Loucy (cell line): Measurements from ENCODE around the gene DUSP16.

Experiments used
- H2AFZ ChIP-seq: fragments of 200-600 bp; sonication (generic); 2 replicates; pipeline ENCODE4 v1.6.0; 2016; ENCODE audit warnings: antibody characterized with exemption, mild to moderate bottlenecking, low read length, moderate library complexity
- H3F3A ChIP-seq: fragments of 200-600 bp; 2 replicates; pipeline ENCODE4 v1.6.0; 2016; ENCODE audit warnings: antibody characterized with exemption, low read depth, mild to moderate bottlenecking
- H3K27me3 ChIP-seq: fragments of 200-600 bp; sonication (generic); 2 replicates; pipeline ENCODE4 v1.6.1; 2014; ENCODE audit warnings: low read length, mild to moderate bottlenecking; ENCODE audit not compliant: insufficient read depth, poor library complexity, severe bottlenecking
- H3K36me3 ChIP-seq: fragments of 200-600 bp; sonication (generic); 2 replicates; pipeline ENCODE4 v1.6.1; 2016; ENCODE audit warnings: low read length; ENCODE audit not compliant: insufficient read depth
- H3K4me1 ChIP-seq: fragments of 200-600 bp; sonication (generic); 2 replicates; pipeline ENCODE4 v1.5.1; 2014; ENCODE audit warnings: low read length, mild to moderate bottlenecking; ENCODE audit not compliant: insufficient read depth, poor library complexity, severe bottlenecking
- H3K4me2 ChIP-seq: fragments of 200-600 bp; sonication (generic); 2 replicates; pipeline ENCODE4 v1.6.0; 2014; ENCODE audit warnings: antibody characterized with exemption, low read length, low read depth, mild to moderate bottlenecking; ENCODE audit not compliant: poor library complexity, severe bottlenecking
- H3K4me3 ChIP-seq: fragments of 200-600 bp; sonication (generic); 2 replicates; pipeline ENCODE4 v1.5.1; 2014; ENCODE audit warnings: low read length, mild to moderate bottlenecking, mixed read lengths; ENCODE audit not compliant: poor library complexity, severe bottlenecking
- H3K79me2 ChIP-seq: fragments of 200-600 bp; sonication (generic); 2 replicates; pipeline ENCODE4 v1.6.1; 2014; ENCODE audit warnings: low read length; ENCODE audit not compliant: insufficient read depth
- H3K9ac ChIP-seq: fragments of 200-600 bp; sonication (generic); 2 replicates; pipeline ENCODE4 v1.6.0; 2014; ENCODE audit warnings: mild to moderate bottlenecking, low read depth, low read length, moderate library complexity; ENCODE audit not compliant: poor library complexity, severe bottlenecking
- H3K9me2 ChIP-seq: fragments of 200-600 bp; sonication (generic); replicated peaks from 2 replicates; pipeline ENCODE4 v1.6.1; 2016; ENCODE audit warnings: low read depth, low read length, mixed read lengths
- H3K9me3 ChIP-seq: fragments of 200-600 bp; sonication (generic); 2 replicates; pipeline ENCODE4 v1.6.1; 2014; ENCODE audit warnings: mild to moderate bottlenecking, antibody characterized with exemption, low read length, low read depth; ENCODE audit not compliant: insufficient read depth
- H4K20me1 ChIP-seq: fragments of 200-600 bp; sonication (generic); 2 replicates; pipeline ENCODE4 v1.6.0; 2014; ENCODE audit warnings: antibody characterized with exemption, low read length, mild to moderate bottlenecking; ENCODE audit not compliant: insufficient read depth, poor library complexity, severe bottlenecking
- CTCF ChIP-seq: fragments of 200-600 bp; sonication (generic); conservative IDR thresholded peaks from 2 replicates; pipeline ENCODE4 v1.5.1; 2014; ENCODE audit warnings: mild to moderate bottlenecking, antibody characterized with exemption, low read length
- EZH2phosphoT487 ChIP-seq: fragments of 200-600 bp; IDR thresholded peaks from 2 replicates; pipeline ENCODE4 v1.6.1; 2018; ENCODE audit warnings: antibody characterized with exemption, mild to moderate bottlenecking, moderate library complexity, borderline replicate concordance

The DUSP16 gene

GRCh38 chr12:12501121-12501520 lies 61.5 kb downstream of the DUSP16 start:
- H3K9ac ChIP-seq: no peak overlapping the region
- no peaks in the 10 kb centered on the region for H4K20me1 ChIP-seq
- H3K27me3 ChIP-seq: no peaks in the 10 kb centered on the region
- no peaks in the 10 kb centered on the region for H3F3A ChIP-seq
- no peaks in the 10 kb centered on the region for H3K4me1 ChIP-seq
- H3K4me3 ChIP-seq: no peak overlapping the region
- no peaks in the 10 kb centered on the region for H3K79me2 ChIP-seq
- H2AFZ ChIP-seq: no peak overlapping the region
- H3K9me3 ChIP-seq: no peaks in the 10 kb centered on the region
- no peaks in the 10 kb centered on the region for H3K9me2 ChIP-seq
- H3K36me3 ChIP-seq: no peaks in the 10 kb centered on the region
- H3K4me2 ChIP-seq: no peak overlapping the region
- TF ChIP-seq CTCF (no peak), EZH2phosphoT487 (no peak)

GRCh38 chr12:12499909-12500604 lies 62.6 kb downstream of the DUSP16 start:
- H3F3A ChIP-seq: no peaks in the 10 kb centered on the region
- no peaks in the 10 kb centered on the region for H3K4me1 ChIP-seq
- TF ChIP-seq CTCF (no peak), EZH2phosphoT487 (no peak)
- H3K9me2 ChIP-seq: no peaks in the 10 kb centered on the region
- H3K4me2 ChIP-seq: no peak overlapping the region
- no peaks in the 10 kb centered on the region for H3K36me3 ChIP-seq
- no peak overlapping the region for H2AFZ ChIP-seq
- no peaks in the 10 kb centered on the region for H3K79me2 ChIP-seq
- H4K20me1 ChIP-seq: no peaks in the 10 kb centered on the region
- H3K9ac ChIP-seq: no peak overlapping the region
- H3K4me3 ChIP-seq: no peak overlapping the region
- H3K27me3 ChIP-seq: no peaks in the 10 kb centered on the region
- H3K9me3 ChIP-seq: no peaks in the 10 kb centered on the region

- Histone ChIP-seq H3K9ac (no peak overlapping the region), H3K9me3 (no peaks in the 10 kb centered on the region), H2AFZ (no peak overlapping the region), H3K27me3 (no peaks in the 10 kb centered on the region), H3K79me2 (no peaks in the 10 kb centered on the region), H4K20me1 (no peaks in the 10 kb centered on the region), H3F3A (no peaks in the 10 kb centered on the region), H3K4me2 (no peak overlapping the region), H3K4me3 (no peak overlapping the region), H3K36me3 (no peaks in the 10 kb centered on the region), H3K4me1 (no peaks in the 10 kb centered on the region), H3K9me2 (no peaks in the 10 kb centered on the region)
- TF ChIP-seq CTCF (no peak), EZH2phosphoT487 (no peak)
Measured at GRCh38 chr12:12498210-12498609, 64.5 kb downstream of the DUSP16 start.
